ENCODE data around the gene TCFL5.

TCFL5 gene

GRCh38 chr20:62794007-62794724, 67.5 kb downstream of the TCFL5 start (continued):
- TF ChIP-seq ZNF514 (tag by site-specific recombination; IDR thresholded peaks at IDR 0.05) (no peak), ZBTB17 (tag by site-specific recombination; IDR thresholded peaks at IDR 0.05) (0 out of 2 replicates have a peak, but pooled peaks have one; percentile 36), ZNF335 (tag by site-specific recombination; conservative IDR thresholded peaks at IDR 0.05) (peak; percentile 94), ZFHX2 (tag by site-specific recombination; conservative IDR thresholded peaks at IDR 0.05) (peak; percentile 96), PATZ1 (tag by site-specific recombination; IDR thresholded peaks at IDR 0.05) (peak; percentile 66), ZFP41 (tag by site-specific recombination; IDR thresholded peaks at IDR 0.05; ENCODE audit: borderline replicate concordance) (no peak), ZBTB10 (tag by site-specific recombination; IDR thresholded peaks at IDR 0.05) (peak; percentile 31; the same call in 1 of the 2 replicates), ZBTB20 (tag by site-specific recombination; IDR thresholded peaks at IDR 0.05) (peak; percentile 54), ZIC2 (tag by site-specific recombination; IDR thresholded peaks at IDR 0.05) (peak; percentile 91), ZNF600 (tag by site-specific recombination; IDR thresholded peaks at IDR 0.05) (peak; percentile 90), ZBTB7A (tag by site-specific recombination; IDR thresholded peaks at IDR 0.05; ENCODE audit: low read depth) (no peak), ZBTB26 (tag by site-specific recombination; optimal IDR thresholded peaks at IDR 0.05) (no peak), ZEB2 (tag by site-specific recombination; IDR thresholded peaks at IDR 0.05) (peak; percentile 7; the same call in 1 of the 2 replicates), ZBTB1 (tag by site-specific recombination; IDR thresholded peaks at IDR 0.05) (no peak), ZNF747 (tag by site-specific recombination; IDR thresholded peaks at IDR 0.05) (no peak), MZF1 (tag by site-specific recombination; IDR thresholded peaks at IDR 0.05; ENCODE audit: borderline replicate concordance) (no peak), EGR2 (tag by site-specific recombination; IDR thresholded peaks at IDR 0.05; ENCODE audit: low read depth) (peak; percentile 92), BCL11A (tag by site-specific recombination; IDR thresholded peaks at IDR 0.05; ENCODE audit: low read depth) (0 out of 2 replicates have a peak, but pooled peaks have one; percentile 23), ZNF501 (tag by site-specific recombination; IDR thresholded peaks at IDR 0.05) (no peak; the same call in 1 of the 2 replicates), ZNF629 (tag by site-specific recombination; IDR thresholded peaks at IDR 0.05) (0 out of 2 replicates have a peak, but pooled peaks have one; percentile 19), HIC1 (tag by site-specific recombination; IDR thresholded peaks at IDR 0.05) (peak; percentile 88; the same call in 1 of the 2 replicates), ZSCAN30 (tag by site-specific recombination; IDR thresholded peaks at IDR 0.05) (peak; percentile 68; the same call in 1 of the 2 replicates), GLIS2 (tag by site-specific recombination; IDR thresholded peaks at IDR 0.05) (peak; percentile 71), ZNF341 (tag by site-specific recombination; IDR thresholded peaks at IDR 0.05; ENCODE audit: low read depth) (no peak), ZBTB8A (tag by site-specific recombination; IDR thresholded peaks at IDR 0.05) (peak; percentile 89), HOXA7 (CRISPR knock-in tag; IDR thresholded peaks at IDR 0.05; ENCODE audit: borderline replicate concordance) (no peak), ZNF76 (tag by site-specific recombination; IDR thresholded peaks at IDR 0.05; ENCODE audit: borderline replicate concordance, low read depth) (0 out of 2 replicates have a peak, but pooled peaks have one; percentile 6), ZNF10 (tag by site-specific recombination; IDR thresholded peaks at IDR 0.05) (no peak), ZNF121 (tag by site-specific recombination; IDR thresholded peaks at IDR 0.05) (no peak; the same call in none of the 2 replicates), ATF2 (tag by site-specific recombination; IDR thresholded peaks at IDR 0.05; ENCODE audit: low read depth) (no peak), ZNF544 (tag by site-specific recombination; IDR thresholded peaks at IDR 0.05) (no peak)
